HG03196 (cell line): ENCODE data around the gene PAFAH1B2.
"Not testable (repeated sequence)": the region's sequence is repeated elsewhere in the genome, so short reads cannot be mapped to it uniquely, and the experiment has no call there.

ENCODE experiments used
- ATAC-seq: cut with Tn5 transposase; IDR thresholded peaks from one replicate; pipeline ENCODE4 v1.9.1; 2021; ENCODE audit not compliant: unreplicated experiment

PAFAH1B2 gene

GRCh38 chr11:117172724-117173421 lies 28.8 kb downstream of the PAFAH1B2 start:
- ATAC-seq = no peak

GRCh38 chr11:117175104-117175503 lies 31.0 kb downstream of the PAFAH1B2 start:
- ATAC-seq = no peak

GRCh38 chr11:117175781-117176180 lies 31.7 kb downstream of the PAFAH1B2 start:
- ATAC-seq = no peak

- ATAC-seq = no peak
Measured at GRCh38 chr11:117176186-117176585, 32.1 kb downstream of the PAFAH1B2 start.

GRCh38 chr11:117177534-117178209 lies 33.6 kb downstream of the PAFAH1B2 start:
- ATAC-seq = no peak

GRCh38 chr11:117178210-117179034 lies 34.3 kb downstream of the PAFAH1B2 start, which contains the start of gene SIDT2:
TSS of gene SIDT2 (plus strand) at chr11:117178743. CDS start at chr11:117179264, 521 bp downstream.
- ATAC-seq = peak; percentile 84

GRCh38 chr11:117179048-117179999 lies 35.2 kb downstream of the PAFAH1B2 start:
- ATAC-seq = peak; percentile 30

GRCh38 chr11:117180020-117180419 lies 35.9 kb downstream of the PAFAH1B2 start:
- no peak for ATAC-seq

GRCh38 chr11:117180661-117181585 lies 36.8 kb downstream of the PAFAH1B2 start:
- peak; percentile 31 for ATAC-seq

- ATAC-seq = no peak
Measured at GRCh38 chr11:117181586-117182550, 37.8 kb downstream of the PAFAH1B2 start.

GRCh38 chr11:117182551-117182935 lies 38.5 kb downstream of the PAFAH1B2 start:
- no peak for ATAC-seq

- ATAC-seq = not testable (repeated sequence)
Measured at GRCh38 chr11:117183178-117183577, 39.1 kb downstream of the PAFAH1B2 start.

GRCh38 chr11:117183724-117184349 lies 39.8 kb downstream of the PAFAH1B2 start:
- no peak for ATAC-seq

- ATAC-seq = no peak
Measured at GRCh38 chr11:117185736-117186430, 41.8 kb downstream of the PAFAH1B2 start.

- ATAC-seq = no peak
Measured at GRCh38 chr11:117186431-117186761, 42.3 kb downstream of the PAFAH1B2 start.

- ATAC-seq = no peak
Measured at GRCh38 chr11:117187007-117187406, 42.9 kb downstream of the PAFAH1B2 start.

- no peak for ATAC-seq
Measured at GRCh38 chr11:117187428-117187798, 43.3 kb downstream of the PAFAH1B2 start.
